Renal pelvis (tissue), 4 donors: Measurements from ENCODE around the gene NDUFS7. TPM values are rescaled to one million over a fixed set of nuclear protein-coding genes. Genes with fewer than 3 reads are reported as not detected.

Experiments used
- DNase-seq: peaks from one replicate; pipeline ENCODE4 v3.0.0-alpha.2; 2013
- polyA plus RNA-seq, 3 donors: library from polyadenylated mRNA; unstranded; fragments of 120-200 nt; gene quantifications; one replicate each; pipeline ENCODE4 v1.2.1, GENCODE V29; 2013; ENCODE audit not compliant: insufficient read length in 3 of 3

NDUFS7 gene
- polyA plus RNA-seq, 3 donors = 76.0 to 98.5 (median 94.2) TPM

GRCh38 chr19:1396019-1396767 lies 12.5 kb downstream of the NDUFS7 start:
- DNase-seq = no peak

- no peak for DNase-seq
Observed at GRCh38 chr19:1396768-1397679, 13.3 kb downstream of the NDUFS7 start.

GRCh38 chr19:1397838-1398237 lies 14.1 kb downstream of the NDUFS7 start:
- no peak for DNase-seq

GRCh38 chr19:1399079-1399478 lies 15.4 kb downstream of the NDUFS7 start:
- no peak for DNase-seq

- no peak for DNase-seq
Observed at GRCh38 chr19:1399745-1400144, 16.0 kb downstream of the NDUFS7 start.

- no peak for DNase-seq
Observed at GRCh38 chr19:1400281-1401137, 16.8 kb downstream of the NDUFS7 start.

- DNase-seq = no peak
Observed at GRCh38 chr19:1401138-1401888, 17.6 kb downstream of the NDUFS7 start, which contains the start of gene GAMT. TSS of gene GAMT (minus strand) at chr19:1401542. CDS start at chr19:1401476, 66 bp downstream.

- DNase-seq = no peak
Observed at GRCh38 chr19:1401889-1402217, 18.1 kb downstream of the NDUFS7 start.

- no peak for DNase-seq
Observed at GRCh38 chr19:1402411-1403070, 18.8 kb downstream of the NDUFS7 start.

- DNase-seq = peak; percentile 98
Observed at GRCh38 chr19:1406774-1407527, 23.2 kb downstream of the NDUFS7 start.

GRCh38 chr19:1407528-1408299 lies 24.0 kb downstream of the NDUFS7 start, which contains the start of gene DAZAP1:
TSS of gene DAZAP1 (plus strand) at chr19:1407586. CDS start at chr19:1407774, 188 bp downstream.
- DNase-seq = no peak

- no peak for DNase-seq
Observed at GRCh38 chr19:1408300-1409203, 24.8 kb downstream of the NDUFS7 start.

- DNase-seq = no peak
Observed at GRCh38 chr19:1409204-1410005, 25.7 kb downstream of the NDUFS7 start.

- DNase-seq = no peak
Observed at GRCh38 chr19:1410136-1410786, 26.6 kb downstream of the NDUFS7 start.

GRCh38 chr19:1410789-1411188 lies 27.1 kb downstream of the NDUFS7 start:
- no peak for DNase-seq
